CD4-positive, alpha-beta T cell treated with Interleukin-17A for 4 hours (primary cell): ENCODE results near the gene XYLT2.
"Not testable (repeated sequence)": the region's sequence is repeated elsewhere in the genome, so short reads cannot be mapped to it uniquely, and the experiment has no call there.

Experiments used
- DNase-seq: peaks from one replicate; pipeline ENCODE4 v3.0.0-alpha.2; 2020; ENCODE audit warnings: mixed read lengths

Gene XYLT2

GRCh38 chr17:50397111-50397918, 51.4 kb downstream of the XYLT2 start, which contains the start of gene LRRC59:
LRRC59 (minus strand) TSS chr17:50397523; CDS start chr17:50397317, 206 bp downstream.
- peak; percentile 94 for DNase-seq

GRCh38 chr17:50397919-50398285, 52.0 kb downstream of the XYLT2 start:
- no peak for DNase-seq

GRCh38 chr17:50398672-50399071, 52.7 kb downstream of the XYLT2 start:
- DNase-seq, result not testable (repeated sequence)

GRCh38 chr17:50399591-50399990, 53.7 kb downstream of the XYLT2 start:
- not testable (repeated sequence) for DNase-seq

GRCh38 chr17:50405351-50405750, 59.4 kb downstream of the XYLT2 start:
- not testable (repeated sequence) for DNase-seq

- no peak for DNase-seq
Observed at GRCh38 chr17:50406578-50406977, 60.7 kb downstream of the XYLT2 start.

GRCh38 chr17:50407921-50408320, 62.0 kb downstream of the XYLT2 start:
- no peak for DNase-seq
